Nephron progenitor cell (in vitro differentiated cells): ENCODE results near the gene ZNF710.
A peak's percentile ranks its signal among the peaks of the same experiment; 100 is the strongest.

Experiments
- DNase-seq: peaks from one replicate; pipeline ENCODE4 v3.0.0; 2021
- H3K27ac Mint-ChIP-seq: 2 replicates; pipeline ENCODE4 v1.8.0; 2021; ENCODE audit warnings: mild to moderate bottlenecking, moderate library complexity, mixed read lengths
- H3K27me3 Mint-ChIP-seq: 2 replicates; pipeline ENCODE4 v1.8.0; 2021; ENCODE audit warnings: mild to moderate bottlenecking, low read depth, mixed read lengths; ENCODE audit not compliant: poor library complexity
- H3K36me3 Mint-ChIP-seq: 2 replicates; pipeline ENCODE4 v1.8.0; 2021; ENCODE audit warnings: low read depth, mixed read lengths
- H3K4me1 Mint-ChIP-seq: 2 replicates; pipeline ENCODE4 v1.8.0; 2021; ENCODE audit warnings: mixed read lengths
- H3K4me3 Mint-ChIP-seq: 2 replicates; pipeline ENCODE4 v1.8.0; 2021; ENCODE audit warnings: mild to moderate bottlenecking, moderate library complexity, mixed read lengths
- H3K9me3 Mint-ChIP-seq: 2 replicates; pipeline ENCODE4 v1.8.0; 2021; ENCODE audit warnings: mild to moderate bottlenecking, moderate library complexity, mixed read lengths
- TF ChIP-seq, protein P1 (sequence below): fragments of 200-600 bp; sonication (generic); IDR thresholded peaks from 2 replicates; pipeline ENCODE4 v1.5.0; 2021; ENCODE audit warnings: antibody characterized with exemption

Gene ZNF710

DNA sequence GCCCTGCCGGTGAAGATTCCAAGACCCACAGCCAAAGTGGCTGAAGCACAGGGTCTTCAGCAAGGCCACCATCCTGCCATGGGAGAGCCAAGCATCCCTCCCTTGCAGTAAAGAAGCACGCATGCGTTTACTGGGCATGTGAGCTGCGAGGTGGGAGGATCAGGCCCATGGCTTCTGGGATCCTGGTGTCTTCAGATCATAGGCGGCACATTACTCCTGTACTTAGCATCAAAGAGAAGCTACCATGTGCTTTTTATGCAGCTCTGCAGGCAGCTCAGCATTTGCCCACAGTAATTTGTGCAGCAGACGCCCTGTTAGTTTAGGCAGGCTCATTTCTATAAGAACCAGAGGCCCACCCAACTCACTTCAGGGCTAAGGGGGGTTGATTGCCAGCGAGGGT lies 55.4 kb downstream of the ZNF710 start:
- Mint-ChIP-seq H3K4me3 (no peak overlapping the region), H3K36me3 (peaks cover 4% of the 10 kb centered on the region), H3K27ac (no peak overlapping the region), H3K4me1 (peaks cover 70% of the 10 kb centered on the region), H3K27me3 (no peaks in the 10 kb centered on the region), H3K9me3 (no peaks in the 10 kb centered on the region)
- no peak for DNase-seq
- TF ChIP-seq, protein P1, sequence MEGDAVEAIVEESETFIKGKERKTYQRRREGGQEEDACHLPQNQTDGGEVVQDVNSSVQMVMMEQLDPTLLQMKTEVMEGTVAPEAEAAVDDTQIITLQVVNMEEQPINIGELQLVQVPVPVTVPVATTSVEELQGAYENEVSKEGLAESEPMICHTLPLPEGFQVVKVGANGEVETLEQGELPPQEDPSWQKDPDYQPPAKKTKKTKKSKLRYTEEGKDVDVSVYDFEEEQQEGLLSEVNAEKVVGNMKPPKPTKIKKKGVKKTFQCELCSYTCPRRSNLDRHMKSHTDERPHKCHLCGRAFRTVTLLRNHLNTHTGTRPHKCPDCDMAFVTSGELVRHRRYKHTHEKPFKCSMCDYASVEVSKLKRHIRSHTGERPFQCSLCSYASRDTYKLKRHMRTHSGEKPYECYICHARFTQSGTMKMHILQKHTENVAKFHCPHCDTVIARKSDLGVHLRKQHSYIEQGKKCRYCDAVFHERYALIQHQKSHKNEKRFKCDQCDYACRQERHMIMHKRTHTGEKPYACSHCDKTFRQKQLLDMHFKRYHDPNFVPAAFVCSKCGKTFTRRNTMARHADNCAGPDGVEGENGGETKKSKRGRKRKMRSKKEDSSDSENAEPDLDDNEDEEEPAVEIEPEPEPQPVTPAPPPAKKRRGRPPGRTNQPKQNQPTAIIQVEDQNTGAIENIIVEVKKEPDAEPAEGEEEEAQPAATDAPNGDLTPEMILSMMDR = no peak

- DNase-seq = no peak
- peaks cover 72% of the 10 kb centered on the region for H3K4me1 Mint-ChIP-seq
- no peaks in the 10 kb centered on the region for H3K27me3 Mint-ChIP-seq
- no peak overlapping the region for H3K4me3 Mint-ChIP-seq
- TF ChIP-seq, protein P1 = no peak
- H3K36me3 Mint-ChIP-seq = peaks cover 4% of the 10 kb centered on the region
- H3K9me3 Mint-ChIP-seq = no peaks in the 10 kb centered on the region
- no peak overlapping the region for H3K27ac Mint-ChIP-seq
Measured at GRCh38 chr15:90058308-90058707, 57.2 kb downstream of the ZNF710 start.

DNA sequence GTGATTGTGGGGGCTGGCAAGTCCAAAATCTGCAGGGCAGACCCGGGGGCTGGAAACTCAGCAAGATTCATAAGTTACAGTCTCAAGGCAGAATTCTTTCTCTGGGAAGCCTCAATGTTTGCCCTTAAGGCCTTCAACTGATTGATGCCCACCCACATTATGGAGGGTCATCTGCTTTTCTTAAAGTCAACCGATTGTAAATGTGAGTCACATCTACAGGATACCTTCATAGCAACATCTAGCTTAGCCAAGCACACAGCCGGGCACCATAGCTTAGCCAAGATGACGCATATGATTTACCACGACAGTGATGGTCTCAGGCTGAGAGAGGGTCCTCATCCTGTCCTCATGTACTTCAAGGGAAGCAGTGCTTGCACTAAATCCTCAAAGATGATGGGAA lies 57.7 kb downstream of the ZNF710 start:
- Mint-ChIP-seq H3K36me3 (peaks cover 4% of the 10 kb centered on the region), H3K27me3 (no peaks in the 10 kb centered on the region), H3K4me1 (peaks cover 73% of the 10 kb centered on the region), H3K27ac (no peak overlapping the region), H3K9me3 (no peaks in the 10 kb centered on the region), H3K4me3 (no peak overlapping the region)
- no peak for DNase-seq
- TF ChIP-seq, protein P1 = no peak

DNA sequence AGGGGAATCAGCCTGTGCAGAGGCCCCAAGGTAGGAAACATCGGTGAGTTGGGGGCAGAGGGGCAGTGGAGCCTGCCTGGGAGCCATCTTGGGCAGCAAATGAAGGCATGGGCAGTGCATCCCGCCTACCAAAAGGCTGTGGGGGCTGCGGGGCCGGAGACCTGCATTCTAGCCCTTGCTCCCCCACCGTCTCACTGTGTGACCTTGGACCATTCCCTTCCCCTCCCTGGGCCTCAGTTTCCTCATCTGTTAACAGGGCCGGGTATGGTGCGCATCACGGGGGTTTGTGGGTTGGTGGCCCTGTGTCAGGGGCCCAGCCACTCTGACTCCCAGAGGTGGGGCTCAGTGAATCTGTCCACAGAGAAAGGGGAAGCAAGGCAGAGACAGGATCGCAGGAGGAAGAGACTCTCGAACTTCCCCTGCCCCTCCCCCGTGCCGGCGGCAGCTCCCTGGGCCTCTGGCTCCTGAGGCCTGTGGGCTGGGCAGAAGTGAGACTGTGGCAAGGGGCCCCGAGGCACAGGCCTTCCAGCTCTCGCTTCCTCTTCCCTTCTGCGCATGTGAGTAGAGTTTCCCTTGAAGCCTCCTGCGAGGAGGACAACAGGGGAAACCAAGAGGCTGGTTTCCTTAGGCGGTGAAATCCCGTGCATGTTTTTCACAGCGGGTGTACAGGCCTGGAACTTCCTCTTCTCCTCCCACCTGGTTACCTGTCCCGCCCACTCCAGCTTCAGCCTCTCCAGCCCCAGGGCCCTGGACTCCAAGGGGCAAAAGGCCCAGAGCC lies 58.3 kb downstream of the ZNF710 start:
- no peaks in the 10 kb centered on the region for H3K9me3 Mint-ChIP-seq
- H3K27me3 Mint-ChIP-seq = no peaks in the 10 kb centered on the region
- H3K27ac Mint-ChIP-seq = peak overlapping the region; percentile 25
- peaks cover 4% of the 10 kb centered on the region for H3K36me3 Mint-ChIP-seq
- peaks cover 70% of the 10 kb centered on the region for H3K4me1 Mint-ChIP-seq
- no peak overlapping the region for H3K4me3 Mint-ChIP-seq
- DNase-seq = no peak
- TF ChIP-seq, protein P1 = no peak

DNA sequence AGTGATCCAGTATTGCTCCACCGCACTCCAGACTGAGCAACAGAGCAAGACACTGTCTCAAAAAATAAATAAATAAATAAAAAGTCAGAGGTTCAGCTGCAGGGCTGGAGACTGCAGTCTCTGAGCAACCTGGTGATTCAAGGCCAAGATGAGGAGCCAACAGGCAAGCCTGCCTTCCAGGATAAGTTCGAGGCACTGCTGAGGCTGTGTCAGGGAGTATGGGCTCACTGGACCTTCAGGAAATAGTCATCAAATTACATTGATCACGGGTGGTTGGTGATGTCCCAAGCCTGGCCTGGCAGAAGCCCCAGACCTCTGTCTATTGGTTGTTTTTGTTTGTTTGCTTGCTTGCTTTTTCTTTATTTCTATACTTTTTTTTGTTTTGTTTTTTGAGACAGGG lies 59.7 kb downstream of the ZNF710 start:
- TF ChIP-seq, protein P1 = no peak
- no peak for DNase-seq
- Mint-ChIP-seq H3K27ac (no peak overlapping the region), H3K27me3 (no peaks in the 10 kb centered on the region), H3K4me1 (peaks cover 70% of the 10 kb centered on the region), H3K9me3 (no peaks in the 10 kb centered on the region), H3K4me3 (no peak overlapping the region), H3K36me3 (peaks cover 4% of the 10 kb centered on the region)

GRCh38 chr15:90062023-90062442 lies 60.9 kb downstream of the ZNF710 start:
- H3K36me3 Mint-ChIP-seq = peaks cover 4% of the 10 kb centered on the region
- DNase-seq = peak; percentile 60
- H3K9me3 Mint-ChIP-seq = no peaks in the 10 kb centered on the region
- H3K4me3 Mint-ChIP-seq = peak overlapping the region; percentile 11
- peak overlapping the region; percentile 74 for H3K27ac Mint-ChIP-seq
- peaks cover 70% of the 10 kb centered on the region for H3K4me1 Mint-ChIP-seq
- TF ChIP-seq, protein P1 = no peak
- no peaks in the 10 kb centered on the region for H3K27me3 Mint-ChIP-seq
